CD4-positive, alpha-beta T cell (primary cell): Measurements from ENCODE around the gene TBX4. TPM values are rescaled to one million over a fixed set of nuclear protein-coding genes. Genes with fewer than 3 reads are reported as not detected.

Source experiments
- ATAC-seq: fragments of 200-7000 bp; cut with Tn5 transposase; one replicate; pipeline ENCODE4 v1.10.0; 2022; ENCODE audit warnings: mild to moderate bottlenecking; ENCODE audit not compliant: poor library complexity
- CTCF ChIA-PET: fragments of 350-600 bp; sonication (Branson Sonifier 250); formaldehyde crosslinking; loops from one replicate; lab custom pipeline; 2021; ENCODE audit warnings: antibody characterized with exemption, inconsistent platforms; lab: Charles Lee
- POLR2A ChIA-PET: fragments of 350-600 bp; sonication (Branson Sonifier 250); formaldehyde crosslinking; loops from one replicate; lab custom pipeline; 2021; ENCODE audit warnings: antibody characterized with exemption, inconsistent platforms; lab: Charles Lee
- DNase-seq, 14 experiments: peaks; one replicate each; pipeline ENCODE4 v3.0.0-alpha.2; 2013 to 2020; ENCODE audit warnings: mixed read lengths in 2 of 14
- H3K27ac ChIP-seq, 2 donors: one replicate each; pipeline versions ENCODE4 v1.5.1 to v1.7.0; 2013; ENCODE audit warnings: low read length in 2 of 2, low read depth in 1 of 2, mild to moderate bottlenecking in 1 of 2
- H3K27me3 ChIP-seq, 2 experiments: 1 replicate in 1 of 2; 2 replicates in 1 of 2; pipeline versions ENCODE4 v1.6.1 to v1.7.0; 2013; ENCODE audit warnings: low read length in 2 of 2, control low read depth in 1 of 2, mild to moderate bottlenecking in 1 of 2, moderate library complexity in 1 of 2; ENCODE audit not compliant: insufficient read depth in 2 of 2, control insufficient read depth in 1 of 2
- H3K36me3 ChIP-seq: one replicate; pipeline ENCODE4 v1.6.1; 2013; ENCODE audit warnings: low read length, control low read depth; ENCODE audit not compliant: insufficient read depth
- H3K4me1 ChIP-seq: one replicate; pipeline ENCODE4 v1.6.1; 2013; ENCODE audit warnings: low read length, control low read depth; ENCODE audit not compliant: insufficient read depth
- H3K4me3 ChIP-seq: one replicate; pipeline ENCODE4 v1.5.1; 2013; ENCODE audit warnings: mild to moderate bottlenecking, low read length, moderate library complexity
- H3K9me3 ChIP-seq, 2 experiments: 1 replicate in 1 of 2; 2 replicates in 1 of 2; pipeline versions ENCODE4 v1.6.1 to v1.7.0; 2013; ENCODE audit warnings: low read length in 2 of 2, mild to moderate bottlenecking in 2 of 2, control low read depth in 1 of 2, moderate library complexity in 1 of 2; ENCODE audit not compliant: control insufficient read depth in 1 of 2, insufficient read depth in 1 of 2
- H3K27ac Mint-ChIP-seq: one replicate; pipeline ENCODE4 v1.8.0; 2020; ENCODE audit warnings: mixed read lengths
- H3K27me3 Mint-ChIP-seq: one replicate; pipeline ENCODE4 v1.8.0; 2021; ENCODE audit warnings: mixed read lengths
- H3K36me3 Mint-ChIP-seq: one replicate; pipeline ENCODE4 v1.8.0; 2021; ENCODE audit warnings: low read depth, mixed read lengths
- H3K4me1 Mint-ChIP-seq: one replicate; pipeline ENCODE4 v1.8.0; 2021; ENCODE audit warnings: low read depth, mixed read lengths
- H3K4me3 Mint-ChIP-seq: one replicate; pipeline ENCODE4 v1.8.0; 2020; ENCODE audit warnings: mild to moderate bottlenecking, mixed read lengths
- H3K9me3 Mint-ChIP-seq: one replicate; pipeline ENCODE4 v1.8.0; 2020; ENCODE audit warnings: mixed read lengths
- intact Hi-C, 2 experiments: fragments of 100-400 bp; cut with DNase I in 1 of 2; cut with micrococcal nuclease in 1 of 2; formaldehyde crosslinking; loops; one replicate each; pipeline versions ENCODE4 v1.15.1 to v1.9.0; 2023 to 2025; cut with DNase I, micrococcal nuclease
- total RNA-seq, 174 experiments: library from RNA in 2 of 174; stranded (reverse) in 2 of 174; gene quantifications; one replicate each; pipeline ENCODE4 v1.2.3 and lab custom pipeline; 2021 to 2026
- TF ChIP-seq, protein P1 (sequence below): fragments of 200-600 bp; IDR thresholded peaks from one replicate; pipeline ENCODE4 v1.8.0; 2022; ENCODE audit warnings: antibody characterized with exemption, mild to moderate bottlenecking

The TBX4 gene
- total RNA-seq, 2 experiments from 2014 or later, result not detected

DNA sequence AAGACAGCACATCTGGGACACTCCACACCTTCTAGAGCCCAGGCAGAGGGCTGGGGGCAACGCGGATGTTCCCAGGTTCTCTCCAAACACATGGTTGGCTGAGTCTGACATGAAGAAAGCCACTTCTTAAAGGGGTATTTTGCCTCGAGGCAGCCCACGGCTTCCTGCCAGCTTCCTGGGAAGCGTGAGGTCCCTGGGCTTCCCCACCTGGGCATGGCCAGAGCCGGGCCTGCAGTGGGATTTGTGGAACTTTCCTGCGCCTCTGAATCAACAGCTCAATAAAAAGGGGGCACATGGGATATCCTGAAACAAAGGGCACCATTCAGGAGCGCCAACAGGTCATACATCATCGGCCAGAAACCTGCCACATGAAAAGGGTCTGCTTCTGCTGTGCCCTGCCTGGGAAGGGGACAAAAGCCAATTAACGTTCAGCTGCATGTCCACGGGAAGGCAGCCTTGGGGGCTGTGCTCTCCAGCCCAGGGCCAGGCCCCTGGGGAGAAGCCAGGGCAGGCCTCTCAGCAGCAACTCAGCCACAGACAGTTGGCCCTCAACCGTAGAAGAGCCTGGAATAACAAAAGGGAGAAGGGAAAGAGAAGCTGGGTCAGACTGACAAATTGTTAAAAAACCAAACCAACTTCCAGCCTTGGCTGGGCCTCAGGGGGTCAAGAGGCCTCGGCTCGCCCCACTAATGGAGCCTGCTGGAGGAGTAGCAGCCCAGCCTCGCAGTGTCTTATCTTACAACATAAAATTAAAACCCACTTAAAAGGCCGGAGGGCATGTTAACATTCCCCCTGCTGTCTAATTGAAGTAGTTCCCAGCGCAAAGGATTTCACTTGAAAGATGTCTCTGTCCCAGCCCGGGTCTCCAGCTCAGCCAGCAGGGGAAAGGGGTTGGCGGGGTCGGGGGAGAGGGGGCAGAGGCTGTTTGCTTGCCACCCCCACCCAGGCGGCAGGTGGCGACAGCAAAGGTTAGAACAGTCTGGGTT lies 34.2 kb downstream of the TBX4 start:
- H3K9me3 Mint-ChIP-seq, result no peaks in the 10 kb centered on the region
- ATAC-seq (no peak), DNase-seq (no peak)
- ChIA-PET POLR2A (no interaction called here), CTCF (no interaction called here)
- H3K4me3 ChIP-seq, result no peak overlapping the region
- H3K27ac Mint-ChIP-seq, result no peak overlapping the region
- H3K9me3 ChIP-seq, result no peaks in the 10 kb centered on the region
- no peaks in the 10 kb centered on the region for H3K4me1 Mint-ChIP-seq
- intact Hi-C loops, result no loop called here
- H3K27me3 Mint-ChIP-seq, result peaks cover 5% of the 10 kb centered on the region
- H3K27ac ChIP-seq, result no peak overlapping the region
- H3K36me3 ChIP-seq, result no peaks in the 10 kb centered on the region
- no peaks in the 10 kb centered on the region for H3K4me1 ChIP-seq
- no peak overlapping the region for H3K4me3 Mint-ChIP-seq
- no peaks in the 10 kb centered on the region for H3K36me3 Mint-ChIP-seq
- H3K27me3 ChIP-seq, result no peaks in the 10 kb centered on the region
- TF ChIP-seq, protein P1, sequence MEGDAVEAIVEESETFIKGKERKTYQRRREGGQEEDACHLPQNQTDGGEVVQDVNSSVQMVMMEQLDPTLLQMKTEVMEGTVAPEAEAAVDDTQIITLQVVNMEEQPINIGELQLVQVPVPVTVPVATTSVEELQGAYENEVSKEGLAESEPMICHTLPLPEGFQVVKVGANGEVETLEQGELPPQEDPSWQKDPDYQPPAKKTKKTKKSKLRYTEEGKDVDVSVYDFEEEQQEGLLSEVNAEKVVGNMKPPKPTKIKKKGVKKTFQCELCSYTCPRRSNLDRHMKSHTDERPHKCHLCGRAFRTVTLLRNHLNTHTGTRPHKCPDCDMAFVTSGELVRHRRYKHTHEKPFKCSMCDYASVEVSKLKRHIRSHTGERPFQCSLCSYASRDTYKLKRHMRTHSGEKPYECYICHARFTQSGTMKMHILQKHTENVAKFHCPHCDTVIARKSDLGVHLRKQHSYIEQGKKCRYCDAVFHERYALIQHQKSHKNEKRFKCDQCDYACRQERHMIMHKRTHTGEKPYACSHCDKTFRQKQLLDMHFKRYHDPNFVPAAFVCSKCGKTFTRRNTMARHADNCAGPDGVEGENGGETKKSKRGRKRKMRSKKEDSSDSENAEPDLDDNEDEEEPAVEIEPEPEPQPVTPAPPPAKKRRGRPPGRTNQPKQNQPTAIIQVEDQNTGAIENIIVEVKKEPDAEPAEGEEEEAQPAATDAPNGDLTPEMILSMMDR, result no peak

DNA sequence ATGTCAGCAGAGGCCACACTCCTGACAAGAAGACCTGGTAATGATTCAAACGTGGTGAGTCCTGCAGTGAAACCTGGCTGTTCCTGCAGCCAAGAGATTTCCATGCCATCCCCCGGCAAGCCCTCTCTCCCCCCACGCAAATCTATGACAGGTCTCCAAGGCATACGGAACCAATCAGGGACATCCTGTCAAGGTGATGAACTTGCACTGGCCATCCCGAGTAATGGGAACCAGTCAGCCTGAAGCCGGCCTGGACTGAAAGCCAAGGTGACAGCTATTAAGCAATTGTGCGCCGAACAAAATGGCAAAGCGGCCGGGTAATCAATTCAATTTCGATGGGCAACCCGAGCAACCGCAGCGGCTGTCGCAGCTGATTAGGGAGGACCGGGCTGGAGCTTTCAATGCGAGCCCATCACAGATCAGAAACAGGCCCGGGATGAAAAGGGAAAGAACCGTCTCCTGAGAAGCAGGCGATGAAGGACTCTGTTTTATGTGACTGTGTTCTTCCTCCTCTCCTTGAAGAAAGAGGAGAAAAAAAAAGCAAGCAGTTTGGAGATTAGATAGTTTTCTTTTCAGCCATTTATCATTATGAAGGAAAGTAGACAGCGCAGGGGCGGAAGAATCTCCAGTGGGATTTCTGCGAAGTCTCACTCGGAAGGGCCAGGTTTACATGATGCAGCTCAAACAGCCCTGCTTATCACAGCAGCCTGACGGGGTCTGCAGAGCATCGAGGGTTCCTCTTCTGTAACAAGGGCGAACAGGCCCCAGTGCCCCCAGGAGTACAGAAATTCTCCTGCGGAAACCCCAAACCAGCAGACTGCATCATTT lies 35.2 kb downstream of the TBX4 start:
- no peak overlapping the region for H3K27ac ChIP-seq
- CTCF ChIA-PET, result no interaction called here

GRCh38 chr17:61487989-61488595 lies 35.9 kb downstream of the TBX4 start:
- no peaks in the 10 kb centered on the region for H3K9me3 ChIP-seq
- peaks cover 5% of the 10 kb centered on the region for H3K27me3 Mint-ChIP-seq
- DNase-seq (no peak), ATAC-seq (no peak)
- TF ChIP-seq, protein P1, result no peak
- CTCF ChIA-PET, result no interaction called here
- POLR2A ChIA-PET, result no interaction called here
- no peak overlapping the region for H3K27ac ChIP-seq
- H3K4me1 Mint-ChIP-seq, result no peaks in the 10 kb centered on the region
- no peak overlapping the region for H3K4me3 ChIP-seq
- no peaks in the 10 kb centered on the region for H3K36me3 ChIP-seq
- no peaks in the 10 kb centered on the region for H3K36me3 Mint-ChIP-seq
- intact Hi-C loops, result no loop called here
- H3K4me3 Mint-ChIP-seq, result no peak overlapping the region
- no peaks in the 10 kb centered on the region for H3K9me3 Mint-ChIP-seq
- H3K4me1 ChIP-seq, result no peaks in the 10 kb centered on the region
- no peak overlapping the region for H3K27ac Mint-ChIP-seq
- H3K27me3 ChIP-seq, result no peaks in the 10 kb centered on the region

More for the DNA sequence above, 35.2 kb downstream of the TBX4 start:
- no peaks in the 10 kb centered on the region for H3K36me3 Mint-ChIP-seq
- ATAC-seq (no peak), DNase-seq (no peak)
- H3K4me3 Mint-ChIP-seq, result no peak overlapping the region
- Histone ChIP-seq H3K4me1 (no peaks in the 10 kb centered on the region), H3K27me3 (no peaks in the 10 kb centered on the region), H3K9me3 (no peaks in the 10 kb centered on the region), H3K4me3 (no peak overlapping the region), H3K36me3 (no peaks in the 10 kb centered on the region)
- no peaks in the 10 kb centered on the region for H3K9me3 Mint-ChIP-seq
- no peak overlapping the region for H3K27ac Mint-ChIP-seq
- intact Hi-C loops, result no loop called here
- peaks cover 5% of the 10 kb centered on the region for H3K27me3 Mint-ChIP-seq
- POLR2A ChIA-PET, result no interaction called here
- no peaks in the 10 kb centered on the region for H3K4me1 Mint-ChIP-seq
- TF ChIP-seq, protein P1, result no peak
